Suprapubic skin (tissue), 3 donors: ENCODE results near the gene ELMO3.

Experiments
- POLR2AphosphoS5 ChIP-seq, 3 donors: sonication (generic); formaldehyde crosslinking; IDR thresholded peaks; one replicate each; pipeline ENCODE4 v1.6.1; 2017; ENCODE audit warnings: antibody characterized with exemption in 3 of 3
- TF ChIP-seq, protein P1 (sequence below), 2 donors: fragments of 200-600 bp in 1 of 2; fragments of 450-650 bp in 1 of 2; sonication (generic) in 1 of 2; IDR thresholded peaks; one replicate each; pipeline ENCODE4 v1.5.1; 2016 to 2019; ENCODE audit warnings: antibody characterized with exemption in 2 of 2, mild to moderate bottlenecking in 1 of 2, moderate library complexity in 1 of 2

DNA sequence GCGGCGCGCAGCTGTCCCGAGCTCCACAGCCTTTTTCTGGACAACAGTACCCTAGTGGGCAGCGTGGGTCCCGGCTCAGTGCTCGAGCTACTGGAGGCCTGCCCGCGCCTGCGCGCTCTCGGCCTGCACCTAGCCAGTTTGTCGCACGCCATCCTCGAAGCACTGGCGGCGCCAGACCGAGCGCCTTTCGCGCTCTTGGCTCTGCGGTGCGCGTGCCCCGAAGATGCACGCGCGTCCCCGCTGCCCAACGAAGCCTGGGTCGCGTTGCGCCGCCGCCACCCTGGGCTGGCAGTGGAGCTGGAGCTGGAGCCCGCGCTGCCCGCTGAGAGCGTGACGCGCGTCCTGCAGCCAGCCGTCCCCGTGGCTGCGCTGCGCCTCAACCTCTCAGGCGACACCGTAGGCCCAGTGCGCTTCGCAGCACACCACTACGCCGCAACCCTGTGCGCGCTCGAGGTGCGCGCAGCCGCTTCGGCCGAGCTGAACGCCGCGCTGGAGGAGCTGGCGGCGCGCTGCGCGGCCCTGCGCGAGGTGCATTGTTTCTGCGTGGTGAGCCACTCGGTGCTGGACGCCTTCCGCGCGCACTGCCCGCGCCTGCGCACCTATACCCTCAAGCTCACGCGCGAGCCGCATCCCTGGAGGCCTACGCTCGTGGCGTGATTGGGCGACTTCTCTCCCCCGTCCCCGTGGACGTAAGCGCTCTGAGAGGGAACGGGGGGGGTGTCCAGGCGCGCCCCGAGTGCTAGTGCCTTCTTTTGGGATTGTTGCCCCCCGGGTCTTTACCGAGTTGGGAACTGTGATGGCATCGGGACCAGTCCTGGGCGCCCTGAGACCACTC lies 35.5 kb upstream of the ELMO3 start:
- TF ChIP-seq, protein P1, sequence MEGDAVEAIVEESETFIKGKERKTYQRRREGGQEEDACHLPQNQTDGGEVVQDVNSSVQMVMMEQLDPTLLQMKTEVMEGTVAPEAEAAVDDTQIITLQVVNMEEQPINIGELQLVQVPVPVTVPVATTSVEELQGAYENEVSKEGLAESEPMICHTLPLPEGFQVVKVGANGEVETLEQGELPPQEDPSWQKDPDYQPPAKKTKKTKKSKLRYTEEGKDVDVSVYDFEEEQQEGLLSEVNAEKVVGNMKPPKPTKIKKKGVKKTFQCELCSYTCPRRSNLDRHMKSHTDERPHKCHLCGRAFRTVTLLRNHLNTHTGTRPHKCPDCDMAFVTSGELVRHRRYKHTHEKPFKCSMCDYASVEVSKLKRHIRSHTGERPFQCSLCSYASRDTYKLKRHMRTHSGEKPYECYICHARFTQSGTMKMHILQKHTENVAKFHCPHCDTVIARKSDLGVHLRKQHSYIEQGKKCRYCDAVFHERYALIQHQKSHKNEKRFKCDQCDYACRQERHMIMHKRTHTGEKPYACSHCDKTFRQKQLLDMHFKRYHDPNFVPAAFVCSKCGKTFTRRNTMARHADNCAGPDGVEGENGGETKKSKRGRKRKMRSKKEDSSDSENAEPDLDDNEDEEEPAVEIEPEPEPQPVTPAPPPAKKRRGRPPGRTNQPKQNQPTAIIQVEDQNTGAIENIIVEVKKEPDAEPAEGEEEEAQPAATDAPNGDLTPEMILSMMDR (IDR thresholded peaks at IDR 0.05), result no peak
- TF ChIP-seq POLR2AphosphoS5 (IDR thresholded peaks at IDR 0.05), result no peak
